HG02870 (cell line): Measurements from ENCODE around the gene AIF1L.

Experiments
- ATAC-seq: cut with Tn5 transposase; IDR thresholded peaks from one replicate; pipeline ENCODE4 v1.9.1; 2021; ENCODE audit warnings: mild to moderate bottlenecking, moderate library complexity; ENCODE audit not compliant: unreplicated experiment

AIF1L gene

DNA sequence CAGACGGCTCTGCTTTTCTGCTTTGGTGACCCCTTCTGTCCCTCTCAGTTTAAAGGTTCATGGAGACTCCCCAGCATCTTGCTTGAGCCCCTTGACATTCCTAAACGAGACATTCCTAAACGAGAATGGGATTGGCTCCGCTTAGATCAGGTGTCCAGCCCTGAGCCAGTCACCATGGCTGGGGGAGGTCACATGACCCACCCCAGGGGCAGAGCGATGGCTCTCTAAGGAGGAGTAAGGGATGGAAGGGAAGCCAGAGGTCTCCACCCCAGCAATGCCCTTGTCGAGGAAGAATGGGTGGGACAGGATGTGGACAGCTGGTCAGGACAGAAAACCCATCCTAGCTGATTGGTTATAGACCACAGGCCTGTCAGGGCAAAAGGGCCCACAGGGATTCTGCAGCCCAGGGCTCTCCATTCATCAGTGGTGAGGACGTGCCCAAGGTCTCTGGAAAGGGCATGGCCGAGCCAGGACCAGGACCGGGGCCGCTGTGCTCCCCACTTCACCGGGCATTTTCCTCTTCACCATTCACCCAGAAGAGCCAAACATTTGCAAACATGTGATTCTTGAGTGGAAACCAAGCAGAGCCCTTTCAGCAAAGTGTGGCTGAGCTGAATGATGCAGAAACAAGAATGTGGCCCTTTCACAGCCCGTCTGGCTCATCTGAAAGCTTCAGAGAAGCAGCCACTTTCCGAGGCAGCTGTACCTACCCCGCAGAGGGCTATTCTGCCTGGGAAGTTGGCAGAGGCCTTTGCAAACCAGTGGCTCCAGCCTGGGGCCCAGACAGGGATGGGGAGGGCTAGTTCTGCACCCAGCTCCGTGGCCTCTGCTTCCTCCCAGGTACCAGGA lies 19.8 kb upstream of the AIF1L start:
- ATAC-seq, result no peak

GRCh38 chr9:131078427-131079366 lies 17.6 kb upstream of the AIF1L start:
- ATAC-seq, result no peak

GRCh38 chr9:131080589-131080988 lies 15.7 kb upstream of the AIF1L start:
- no peak for ATAC-seq

- ATAC-seq, result no peak
These were observed 14.5 kb upstream of the AIF1L start for GRCh38 chr9:131081868-131082267.

- ATAC-seq, result no peak
These were observed 13.4 kb upstream of the AIF1L start for GRCh38 chr9:131082774-131083512.

GRCh38 chr9:131084661-131085369 lies 11.5 kb upstream of the AIF1L start:
- ATAC-seq, result no peak

DNA sequence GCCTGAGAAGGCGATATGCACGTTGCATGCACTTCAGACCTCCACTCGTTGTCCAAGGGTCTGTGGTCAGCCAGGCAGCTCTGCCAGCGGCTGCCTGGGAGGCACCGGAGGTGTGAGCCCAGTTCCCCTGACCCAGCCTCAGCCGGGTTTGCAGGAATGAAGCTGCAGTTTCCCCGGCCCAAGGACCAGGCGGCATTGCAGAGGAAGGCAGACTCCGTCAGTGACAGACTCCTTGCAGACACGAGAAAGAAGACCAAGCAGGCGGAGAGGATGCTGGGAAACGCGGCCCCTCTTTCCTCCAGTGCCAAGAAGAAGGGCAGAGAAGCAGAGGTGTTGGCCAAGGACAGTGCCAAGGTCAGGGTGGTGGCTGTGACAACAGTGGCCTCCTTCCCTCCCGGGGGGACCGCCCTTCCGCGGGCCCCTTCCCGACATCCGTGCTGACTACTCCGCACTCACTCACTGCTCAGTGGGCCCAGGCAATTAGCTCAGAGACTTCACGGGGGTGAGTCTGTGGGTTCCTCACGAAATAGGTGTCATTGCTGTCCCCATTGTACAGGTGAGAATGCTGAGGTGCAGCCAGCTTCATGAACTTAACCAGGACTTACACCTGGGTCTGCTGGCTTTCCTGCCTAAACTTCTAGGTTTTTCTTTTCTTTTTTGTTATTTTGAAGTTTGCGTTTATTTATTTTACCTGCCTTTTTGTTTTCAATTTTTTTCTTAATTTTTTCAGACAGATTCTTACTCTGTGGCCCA lies 10.8 kb upstream of the AIF1L start:
- no peak for ATAC-seq

DNA sequence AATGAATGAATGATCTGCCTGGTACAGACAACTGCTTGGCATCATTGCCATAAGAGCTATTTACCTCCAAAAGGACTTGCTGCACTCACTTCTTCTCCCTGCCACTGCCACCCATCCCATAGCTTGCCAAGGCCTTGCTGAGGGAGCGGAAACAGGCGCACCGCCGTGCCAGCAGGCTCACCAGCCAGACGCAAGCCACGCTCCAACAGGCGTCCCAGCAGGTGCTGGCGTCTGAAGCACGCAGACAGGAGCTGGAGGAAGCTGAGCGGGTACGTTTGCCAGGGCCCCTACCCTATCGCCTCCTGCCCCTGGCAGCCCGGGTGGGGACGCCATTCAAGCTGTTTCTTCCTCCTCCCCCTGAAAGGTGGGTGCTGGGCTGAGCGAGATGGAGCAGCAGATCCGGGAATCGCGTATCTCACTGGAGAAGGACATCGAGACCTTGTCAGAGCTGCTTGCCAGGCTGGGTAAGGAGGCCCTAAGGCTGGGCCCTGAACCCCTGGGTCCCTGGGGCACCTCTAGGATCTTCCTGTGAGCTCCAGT lies 8.9 kb upstream of the AIF1L start:
- ATAC-seq, result no peak

GRCh38 chr9:131090025-131090787 lies 6.1 kb upstream of the AIF1L start:
- ATAC-seq, result no peak

DNA sequence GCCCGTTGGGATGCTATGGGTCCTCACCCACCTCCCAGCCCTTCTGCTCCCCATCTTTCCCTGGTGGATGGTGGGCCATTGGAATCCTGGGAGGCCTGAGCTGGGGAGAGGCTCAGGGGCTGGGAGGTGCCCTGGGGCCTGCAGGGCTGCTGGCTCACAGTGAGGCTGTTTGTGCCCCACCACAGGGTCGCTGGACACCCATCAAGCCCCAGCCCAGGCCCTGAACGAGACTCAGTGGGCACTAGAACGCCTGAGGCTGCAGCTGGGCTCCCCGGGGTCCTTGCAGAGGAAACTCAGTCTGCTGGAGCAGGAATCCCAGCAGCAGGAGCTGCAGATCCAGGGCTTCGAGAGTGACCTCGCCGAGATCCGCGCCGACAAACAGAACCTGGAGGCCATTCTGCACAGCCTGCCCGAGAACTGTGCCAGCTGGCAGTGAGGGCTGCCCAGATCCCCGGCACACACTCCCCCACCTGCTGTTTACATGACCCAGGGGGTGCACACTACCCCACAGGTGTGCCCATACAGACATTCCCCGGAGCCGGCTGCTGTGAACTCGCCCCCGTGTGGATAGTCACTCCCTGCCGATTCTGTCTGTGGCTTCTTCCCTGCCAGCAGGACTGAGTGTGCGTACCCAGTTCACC lies 4.9 kb upstream of the AIF1L start:
- ATAC-seq, result no peak

DNA sequence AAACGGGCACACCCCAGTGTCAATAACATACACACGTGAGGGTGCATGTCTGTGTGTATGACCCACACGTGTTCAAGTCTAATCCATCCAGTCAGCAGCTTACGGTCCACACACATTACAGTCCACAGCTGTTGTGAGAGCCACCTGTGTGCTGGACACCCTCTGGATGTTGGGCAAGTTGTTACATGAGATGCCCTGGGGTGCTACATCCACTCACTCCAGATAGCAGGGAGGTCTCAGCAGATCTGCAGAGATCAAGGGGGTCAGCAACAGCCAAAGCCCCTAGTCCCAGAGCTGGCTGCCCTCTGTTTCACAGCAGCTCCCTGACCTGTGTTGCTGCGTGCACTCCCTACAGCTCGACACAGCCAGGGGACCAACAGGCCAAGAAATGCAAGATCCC lies 4.3 kb upstream of the AIF1L start:
- ATAC-seq, result no peak

- no peak for ATAC-seq
These were observed 3.5 kb upstream of the AIF1L start for GRCh38 chr9:131092548-131093440.

- ATAC-seq, result no peak
These were observed 2.3 kb upstream of the AIF1L start for GRCh38 chr9:131094015-131094414.

GRCh38 chr9:131094622-131095021 lies 1.7 kb upstream of the AIF1L start:
- no peak for ATAC-seq

- no peak for ATAC-seq
These were observed 564 bp upstream of the AIF1L start for GRCh38 chr9:131095666-131096268.

- no peak for ATAC-seq
These were observed 1.0 kb downstream of the AIF1L start for GRCh38 chr9:131097126-131097947.
